HUES6 (cell line): ENCODE data around the gene SLK.

Experiments used
- H3K27ac ChIP-seq: 2 replicates; pipeline ENCODE4 v1.7.0; 2013; ENCODE audit warnings: low read depth, mild to moderate bottlenecking, low read length, inconsistent platforms
- H3K27me3 ChIP-seq: 2 replicates; pipeline ENCODE4 v1.6.1; 2013; ENCODE audit warnings: low read length; ENCODE audit not compliant: control insufficient read depth, insufficient read depth
- H3K36me3 ChIP-seq: 2 replicates; pipeline ENCODE4 v1.6.1; 2013; ENCODE audit warnings: low read length; ENCODE audit not compliant: control insufficient read depth, insufficient read depth
- H3K4me1 ChIP-seq: 2 replicates; pipeline ENCODE4 v1.6.1; 2013; ENCODE audit warnings: low read length; ENCODE audit not compliant: control insufficient read depth, insufficient read depth
- H3K4me3 ChIP-seq: 2 replicates; pipeline ENCODE4 v1.5.1; 2013; ENCODE audit warnings: low read depth, low read length
- H3K9ac ChIP-seq: one replicate; pipeline ENCODE4 v1.6.1; 2013; ENCODE audit warnings: mild to moderate bottlenecking, low read length
- H3K9me3 ChIP-seq: 2 replicates; pipeline ENCODE4 v1.6.1; 2013; ENCODE audit warnings: low read depth, low read length; ENCODE audit not compliant: control insufficient read depth, insufficient read depth

Gene SLK

GRCh38 chr10:104077663-104078151, 110.8 kb downstream of the SLK start:
- H3K36me3 ChIP-seq, result no peaks in the 10 kb centered on the region
- H3K27ac ChIP-seq, result peak overlapping the region; percentile 61; the same call in 1 of the 2 replicates
- H3K4me1 ChIP-seq, result peaks cover 31% of the 10 kb centered on the region
- H3K9me3 ChIP-seq, result no peaks in the 10 kb centered on the region
- H3K9ac ChIP-seq, result no peak overlapping the region
- peaks cover 4% of the 10 kb centered on the region; the same call in 1 of the 2 replicates for H3K27me3 ChIP-seq
- H3K4me3 ChIP-seq, result no peak overlapping the region
